ENCODE measurements around the gene LRTM2.
A peak's percentile ranks its signal among the peaks of the same experiment; 100 is the strongest.

Gene LRTM2

DNA sequence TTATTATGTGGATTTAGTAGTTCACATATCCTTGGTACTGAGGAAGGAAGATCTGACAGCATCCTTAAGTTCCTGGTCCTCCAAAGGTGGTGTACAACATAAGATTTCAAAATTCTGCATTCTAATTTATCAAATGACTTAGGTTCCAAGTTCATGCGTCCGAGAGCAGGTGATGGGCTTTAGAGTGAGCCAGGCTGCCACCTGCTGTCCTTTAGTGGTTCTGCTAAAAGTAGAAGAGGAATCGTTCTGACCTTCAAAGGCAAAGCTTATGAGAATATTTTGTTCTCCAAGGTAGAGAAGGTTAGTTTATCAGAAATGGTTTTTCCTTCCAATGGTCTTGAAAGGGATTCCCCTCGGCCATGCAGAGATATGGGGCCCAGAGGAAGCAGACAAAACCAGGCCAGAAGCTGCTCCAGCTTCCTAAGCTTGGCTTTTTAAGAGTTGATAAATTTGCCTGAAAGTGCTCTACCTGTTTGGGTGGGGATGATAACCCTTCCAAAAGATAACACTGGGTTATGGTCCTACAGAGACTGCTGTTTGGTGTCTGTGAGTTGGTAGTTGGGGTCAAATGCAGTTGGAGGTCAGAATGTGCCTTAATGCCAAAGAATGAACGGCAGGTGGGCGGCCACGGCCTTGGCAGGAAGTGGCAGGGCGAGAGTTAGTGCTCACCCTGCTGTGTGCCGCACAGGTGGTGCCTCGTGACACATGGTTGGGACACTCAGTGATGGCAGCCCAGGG lies 29.1 kb upstream of the LRTM2 start:
- DNase-seq (ENCODE audit: extremely low spot score) = peak; percentile 59
- ChIA-PET CTCF (interaction anchor here (0.5 to 3.3 kb wide), 22 partner anchors 9 to 243 kb away, joined by 3 to 93 read pairs (median 4); partner anchors contain the start of gene WNT5B), POLR2A (interaction anchor here (1.0 to 2.5 kb wide), 4 partner anchors 100 to 138 kb away, joined by 3 to 12 read pairs (median 6); partner anchors contain the start of gene ADIPOR2)
- TF ChIP-seq HDGF (IDR thresholded peaks at IDR 0.05; ENCODE audit: borderline replicate concordance) (no peak), SP1 (IDR thresholded peaks at IDR 0.05) (no peak), FOXK2 (IDR thresholded peaks at IDR 0.05) (no peak), SUZ12 (IDR thresholded peaks at IDR 0.05) (no peak), TARDBP (IDR thresholded peaks at IDR 0.05) (no peak), ZNF384 (IDR thresholded peaks at IDR 0.05) (no peak), FOXA1 (IDR thresholded peaks at IDR 0.05) (no peak), LEF1 (IDR thresholded peaks at IDR 0.05; ENCODE audit: borderline replicate concordance) (no peak), ARNT (IDR thresholded peaks at IDR 0.05) (no peak), NFRKB (IDR thresholded peaks at IDR 0.05) (no peak), BHLHE40 (IDR thresholded peaks at IDR 0.05; ENCODE audit: borderline replicate concordance) (no peak)

DNA sequence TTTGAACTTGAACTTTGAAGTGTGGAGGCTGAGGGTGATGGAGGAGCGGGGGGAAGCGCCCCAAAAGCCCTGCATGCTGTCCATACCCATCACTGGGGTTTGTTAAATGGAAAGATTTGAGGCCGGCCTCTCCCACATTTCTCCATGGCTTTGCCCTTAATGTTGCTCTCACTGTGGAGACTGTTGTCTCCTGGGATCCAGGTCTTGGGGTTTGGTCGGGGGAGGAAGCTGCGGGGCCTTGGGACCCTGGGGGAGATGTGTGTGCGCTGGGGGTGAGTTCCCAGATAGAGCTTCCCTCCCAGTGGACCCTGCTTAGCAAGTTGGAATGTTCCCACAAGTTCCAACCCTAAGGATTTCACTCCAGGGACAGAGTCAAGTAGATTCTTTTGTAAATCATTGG lies 28.0 kb upstream of the LRTM2 start:
- POLR2A ChIA-PET = no interaction called here
- TF ChIP-seq FOXM1 (IDR thresholded peaks at IDR 0.05; ENCODE audit: borderline replicate concordance) = no peak
- CTCF ChIA-PET = interaction anchor here (1.0 to 3.3 kb wide), 6 partner anchors 135 to 242 kb away, joined by 3 to 93 read pairs (median 4); no protein-coding TSS in a partner anchor
- DNase-seq (ENCODE audit: extremely low spot score) = no peak

DNA sequence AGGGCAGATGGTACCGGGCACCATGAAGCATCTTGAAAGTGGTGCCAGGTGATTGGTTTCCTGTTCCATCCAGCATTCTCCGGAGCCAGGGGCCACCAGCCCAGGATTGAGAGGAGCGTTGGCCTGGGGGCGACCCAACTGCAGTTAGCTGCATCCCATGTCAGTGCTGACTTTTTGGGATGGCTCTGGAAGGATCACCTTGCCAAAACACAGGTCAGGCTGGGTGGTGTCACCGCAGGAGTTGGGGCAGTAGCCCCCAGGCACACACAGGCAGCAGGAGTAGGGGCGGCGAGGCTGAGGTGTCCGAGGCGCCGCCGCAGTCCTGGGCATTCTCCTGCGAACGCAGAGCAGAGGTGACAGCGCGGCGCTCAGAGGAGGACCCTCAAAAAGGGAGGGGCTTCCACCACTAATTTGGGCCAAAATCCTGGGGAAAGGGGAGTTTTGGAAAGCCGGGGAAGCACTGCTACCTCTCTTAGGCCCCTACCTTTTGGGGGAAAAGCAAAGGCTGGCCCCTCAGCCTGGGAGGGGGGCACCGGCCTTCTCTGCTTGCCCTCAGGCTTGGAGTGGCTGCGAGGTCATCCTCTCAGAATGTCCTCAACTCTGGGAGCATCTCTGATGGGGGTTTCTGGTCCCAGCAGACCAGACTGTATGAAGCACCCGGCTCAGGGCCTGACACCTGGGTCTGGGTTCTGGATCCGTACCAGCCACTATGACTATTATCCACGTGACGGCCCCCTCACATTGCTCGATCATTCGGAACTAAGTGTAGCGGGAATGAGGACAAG lies 26.7 kb upstream of the LRTM2 start:
- TF ChIP-seq NFRKB (IDR thresholded peaks at IDR 0.05) = no peak
- no peak for TF ChIP-seq LEF1 (IDR thresholded peaks at IDR 0.05; ENCODE audit: borderline replicate concordance)
- TF ChIP-seq SP1 (IDR thresholded peaks at IDR 0.05) = no peak
- no peak for TF ChIP-seq TARDBP (IDR thresholded peaks at IDR 0.05)
- DNase-seq (ENCODE audit: extremely low spot score) = no peak
- ChIA-PET CTCF (interaction anchor here (1.0 to 2.5 kb wide), 2 partner anchors 146 kb away, joined by 4 to 18 read pairs; no protein-coding TSS in a partner anchor), POLR2A (no interaction called here)

DNA sequence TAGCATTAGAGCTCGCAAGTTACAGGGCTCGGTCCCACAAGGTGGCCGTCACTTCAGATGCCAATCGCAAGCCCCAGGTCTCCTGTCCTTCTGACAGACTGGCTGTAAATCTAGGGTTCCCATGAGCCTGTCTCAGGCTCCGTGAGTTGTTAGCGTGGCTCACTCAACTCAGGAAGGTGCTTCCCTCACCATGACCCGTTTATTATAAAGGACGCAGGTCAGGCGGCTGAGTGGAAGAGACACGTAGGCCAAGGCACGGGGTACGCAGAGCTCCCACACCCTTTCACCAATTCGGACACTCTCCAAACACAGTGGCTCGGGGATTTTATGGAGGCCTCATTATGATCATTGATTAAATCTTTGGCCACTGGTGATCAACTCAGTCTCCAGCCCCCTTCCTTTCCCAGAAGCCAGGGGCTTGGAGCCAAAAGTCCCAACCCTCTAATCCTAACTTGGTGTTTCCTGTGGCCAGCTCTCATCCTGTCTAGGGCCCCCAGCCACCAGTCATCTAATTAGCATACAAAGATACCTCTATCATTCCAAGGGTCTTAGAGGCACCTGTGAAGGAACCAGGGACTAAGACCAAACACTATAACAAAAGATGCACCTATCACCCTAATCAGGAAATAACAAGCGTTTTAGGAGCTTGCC lies 25.8 kb upstream of the LRTM2 start:
- CTCF ChIA-PET = interaction anchor here (2.5 kb wide), 1 partner anchor 145 kb away, joined by 18 read pairs; no protein-coding TSS in a partner anchor
- POLR2A ChIA-PET = no interaction called here
- DNase-seq (ENCODE audit: extremely low spot score) = no peak
- TF ChIP-seq L3MBTL2 (conservative IDR thresholded peaks at IDR 0.05) = no peak
- TF ChIP-seq, protein P1, sequence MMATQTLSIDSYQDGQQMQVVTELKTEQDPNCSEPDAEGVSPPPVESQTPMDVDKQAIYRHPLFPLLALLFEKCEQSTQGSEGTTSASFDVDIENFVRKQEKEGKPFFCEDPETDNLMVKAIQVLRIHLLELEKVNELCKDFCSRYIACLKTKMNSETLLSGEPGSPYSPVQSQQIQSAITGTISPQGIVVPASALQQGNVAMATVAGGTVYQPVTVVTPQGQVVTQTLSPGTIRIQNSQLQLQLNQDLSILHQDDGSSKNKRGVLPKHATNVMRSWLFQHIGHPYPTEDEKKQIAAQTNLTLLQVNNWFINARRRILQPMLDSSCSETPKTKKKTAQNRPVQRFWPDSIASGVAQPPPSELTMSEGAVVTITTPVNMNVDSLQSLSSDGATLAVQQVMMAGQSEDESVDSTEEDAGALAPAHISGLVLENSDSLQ (IDR thresholded peaks at IDR 0.05) = no peak
- no peak for TF ChIP-seq SUZ12 (IDR thresholded peaks at IDR 0.05)
- TF ChIP-seq ARNT (IDR thresholded peaks at IDR 0.05) = no peak
- TF ChIP-seq FOXK2 (IDR thresholded peaks at IDR 0.05) = no peak
- no peak for TF ChIP-seq BHLHE40 (IDR thresholded peaks at IDR 0.05; ENCODE audit: borderline replicate concordance)
- TF ChIP-seq NFRKB (IDR thresholded peaks at IDR 0.05) = no peak
- no peak for TF ChIP-seq FOXM1 (IDR thresholded peaks at IDR 0.05; ENCODE audit: borderline replicate concordance)
- TF ChIP-seq ELF4 (IDR thresholded peaks at IDR 0.05) = no peak
- TF ChIP-seq FOXA1 (IDR thresholded peaks at IDR 0.05) = no peak
- TF ChIP-seq HDGF (IDR thresholded peaks at IDR 0.05; ENCODE audit: borderline replicate concordance) = no peak

DNA sequence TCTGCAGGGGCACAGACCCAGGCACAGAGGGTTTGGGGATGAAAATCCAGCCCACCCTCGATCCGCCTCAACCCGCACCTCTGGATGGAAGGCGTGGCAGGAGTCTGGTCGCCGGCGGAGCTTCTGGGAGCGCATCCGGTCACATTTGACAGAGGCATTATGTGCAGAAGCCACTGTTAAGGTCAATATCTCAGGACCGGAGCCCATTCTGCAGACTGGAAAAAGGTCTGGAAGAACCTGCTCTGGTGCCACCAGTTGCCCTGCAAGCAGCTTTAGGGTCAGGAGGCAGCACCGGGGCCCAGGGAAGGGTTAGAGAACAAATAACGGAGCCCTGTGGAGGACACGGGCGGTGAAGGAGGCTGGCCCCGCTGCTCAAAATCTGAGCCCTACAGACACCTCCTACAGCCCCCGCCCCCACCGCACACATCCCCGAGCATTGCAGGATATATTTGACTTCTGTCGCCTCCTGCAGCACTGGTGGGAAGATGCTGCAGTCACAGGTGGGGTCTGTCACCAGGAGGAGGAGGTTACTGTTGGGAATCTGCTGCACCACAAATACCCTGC lies 25.1 kb upstream of the LRTM2 start:
- ChIA-PET POLR2A (no interaction called here), CTCF (interaction anchor here (0.8 to 2.5 kb wide), 4 partner anchors 48 to 144 kb away, joined by 3 to 18 read pairs (median 5); no protein-coding TSS in a partner anchor)
- TF ChIP-seq CTBP1 (IDR thresholded peaks at IDR 0.05; ENCODE audit: borderline replicate concordance) = no peak
- no peak for TF ChIP-seq SUZ12 (IDR thresholded peaks at IDR 0.05)
- no peak for DNase-seq (ENCODE audit: extremely low spot score)

DNA sequence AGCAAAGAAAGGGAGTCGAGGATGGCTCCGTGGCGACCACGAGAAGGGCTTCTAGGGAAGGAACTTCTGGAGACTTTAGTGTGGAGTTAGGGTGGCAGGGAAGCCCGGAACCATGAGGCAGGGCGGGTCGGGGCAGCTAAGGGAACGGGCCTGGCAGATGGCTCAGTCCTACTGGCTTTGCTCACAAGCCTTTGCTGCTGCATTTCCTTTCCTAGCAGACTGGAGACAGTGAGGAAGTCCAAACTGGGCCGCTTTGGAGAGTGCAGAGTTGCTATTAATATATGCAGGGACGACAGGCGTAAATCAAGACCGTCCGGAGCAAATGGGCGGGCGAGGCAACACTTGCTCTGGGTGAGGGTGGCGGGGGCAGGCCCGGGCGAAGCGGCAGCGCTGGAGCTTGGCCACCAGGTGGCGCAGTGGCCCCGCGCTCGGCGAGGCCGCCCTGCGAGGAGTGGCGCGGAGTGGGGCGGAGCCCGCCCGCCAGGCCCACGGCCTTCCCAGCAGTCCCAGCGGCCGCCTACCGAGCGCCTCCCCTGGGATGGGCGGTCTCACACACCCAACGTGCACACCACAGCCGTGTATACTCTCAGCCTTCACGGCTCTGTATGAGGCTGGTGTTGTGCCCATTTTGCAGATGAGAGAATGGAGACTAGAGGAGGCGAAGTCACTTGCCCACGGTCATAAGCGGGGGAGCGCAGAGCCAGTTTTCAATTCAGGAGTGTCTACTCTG lies 24.4 kb upstream of the LRTM2 start:
- POLR2A ChIA-PET = no interaction called here
- TF ChIP-seq LEF1 (IDR thresholded peaks at IDR 0.05; ENCODE audit: borderline replicate concordance) = no peak
- TF ChIP-seq, protein P1 (IDR thresholded peaks at IDR 0.05) = peak; percentile 87
- no peak for TF ChIP-seq FOXA1 (IDR thresholded peaks at IDR 0.05)
- DNase-seq (ENCODE audit: extremely low spot score) = peak; percentile 92
- CTCF ChIA-PET = interaction anchor here (0.8 to 2.5 kb wide), 4 partner anchors 47 to 144 kb away, joined by 3 to 18 read pairs (median 5); no protein-coding TSS in a partner anchor
